SK-N-SH (cell line): ENCODE results near the gene CORT. TPM values are rescaled to one million over a fixed set of nuclear protein-coding genes. Genes with fewer than 3 reads are reported as not detected.

ENCODE experiments used
- CTCF ChIA-PET: fragments of 300-600, 350-600 bp; formaldehyde crosslinking; extraction: SDS; loops from one replicate; lab custom pipeline; 2021; lab: Yijun Ruan, JAX
- POLR2A ChIA-PET: fragments of 350-600 bp; sonication (Branson Sonifier 250); formaldehyde crosslinking; extraction: SDS; loops from one replicate; lab custom pipeline; 2020; ENCODE audit warnings: antibody characterized with exemption, inconsistent platforms; lab: Yijun Ruan, JAX
- DNase-seq: peaks from one replicate; pipeline ENCODE4 v3.0.0; 2012
- H2AFZ ChIP-seq: fragments of 200-600 bp; sonication (generic); 2 replicates; pipeline ENCODE4 v1.8.1; 2016; ENCODE audit warnings: antibody characterized with exemption, mild to moderate bottlenecking, low read depth
- H3F3A ChIP-seq: fragments of 200-600 bp; sonication (generic); replicated peaks from 2 replicates; pipeline ENCODE3; 2016; ENCODE audit warnings: antibody characterized with exemption, mild to moderate bottlenecking; ENCODE audit not compliant: insufficient read depth
- H3K27ac ChIP-seq, 2 experiments: fragments of 200-500 bp in 1 of 2; fragments of 200-600 bp in 1 of 2; sonication (Bioruptor generic) in 1 of 2; sonication (generic), shearing (Covaris generic) in 1 of 2; 2 replicates each; pipeline versions ENCODE4 v1.5.1 to v1.6.1; 2014 to 2016; ENCODE audit warnings: low read depth in 2 of 2, inconsistent platforms in 1 of 2, low read length in 1 of 2, mild to moderate bottlenecking in 1 of 2, mixed read lengths in 1 of 2
- H3K27me3 ChIP-seq: fragments of 200-600 bp; sonication (generic), shearing (Covaris generic); 2 replicates; pipeline ENCODE4 v1.6.1; 2016; ENCODE audit warnings: mixed run types; ENCODE audit not compliant: insufficient read depth
- H3K36me3 ChIP-seq, 2 experiments: fragments of 200-500 bp in 1 of 2; fragments of 200-600 bp in 1 of 2; sonication (Bioruptor generic) in 1 of 2; sonication (generic) in 1 of 2; replicated peaks in 1 of 2; 2 replicates each; pipeline versions ENCODE3 to v1.5.1; 2014 to 2016; ENCODE audit warnings: low read length in 1 of 2, mild to moderate bottlenecking in 1 of 2; ENCODE audit not compliant: insufficient read depth in 2 of 2, control insufficient read depth in 1 of 2
- H3K4me1 ChIP-seq, 2 experiments: fragments of 200-500 bp in 1 of 2; fragments of 200-600 bp in 1 of 2; sonication (Bioruptor generic) in 1 of 2; sonication (generic), shearing (Covaris generic) in 1 of 2; 2 replicates each; pipeline versions ENCODE4 v1.5.1 to v1.6.1; 2014 to 2016; ENCODE audit warnings: low read depth in 1 of 2, low read length in 1 of 2, mixed run types in 1 of 2; ENCODE audit not compliant: insufficient read depth in 2 of 2, control insufficient read depth in 1 of 2
- H3K4me2 ChIP-seq: fragments of 200-600 bp; sonication (generic), shearing (Covaris generic); 2 replicates; pipeline ENCODE4 v1.6.1; 2017; ENCODE audit warnings: mixed run types
- H3K4me3 ChIP-seq, 2 experiments: fragments of 200-500 bp in 1 of 2; fragments of 200-600 bp in 1 of 2; sonication (Bioruptor generic) in 1 of 2; sonication (generic), shearing (Covaris generic) in 1 of 2; 2 replicates each; pipeline versions ENCODE4 v1.5.1 to v1.8.1; 2014 to 2016; ENCODE audit warnings: low read depth in 2 of 2, inconsistent platforms in 1 of 2, low read length in 1 of 2, mild to moderate bottlenecking in 1 of 2, mixed read lengths in 1 of 2, moderate library complexity in 1 of 2
- H3K79me2 ChIP-seq: fragments of 200-600 bp; sonication (generic); 2 replicates; pipeline ENCODE4 v1.8.1; 2017; ENCODE audit warnings: mild to moderate bottlenecking; ENCODE audit not compliant: insufficient read depth
- H3K9ac ChIP-seq: fragments of 200-600 bp; sonication (generic); 2 replicates; pipeline ENCODE4 v1.6.1; 2017; ENCODE audit warnings: mixed run types
- H3K9me2 ChIP-seq: fragments of 200-600 bp; sonication (generic); 2 replicates; pipeline ENCODE4 v1.6.1; 2017; ENCODE audit warnings: mixed run types
- H3K9me3 ChIP-seq: fragments of 200-600 bp; sonication (generic); 2 replicates; pipeline ENCODE4 v1.6.1; 2017; ENCODE audit warnings: mixed run types, mild to moderate bottlenecking, moderate library complexity
- H4K20me1 ChIP-seq: fragments of 200-600 bp; sonication (generic); 2 replicates; pipeline ENCODE4 v1.6.1; 2017; ENCODE audit warnings: mild to moderate bottlenecking, mixed run types; ENCODE audit not compliant: insufficient read depth
- FOXJ3 ChIP-seq: sonication (generic); formaldehyde crosslinking; IDR thresholded peaks from 2 replicates; pipeline ENCODE4 v1.5.1; 2020; ENCODE audit warnings: mild to moderate bottlenecking, missing genetic modification reagents
- MEF2A ChIP-seq: IDR thresholded peaks from 2 replicates; pipeline ENCODE4 v1.4.0; 2012; ENCODE audit warnings: low read depth, borderline replicate concordance
- RAD21 ChIP-seq: IDR thresholded peaks from 2 replicates; pipeline ENCODE4 v1.6.1; 2012; ENCODE audit warnings: mild to moderate bottlenecking, low read length
- REST ChIP-seq: IDR thresholded peaks from 2 replicates; pipeline ENCODE4 v1.6.1; 2012; ENCODE audit warnings: mild to moderate bottlenecking, low read depth, low read length, moderate library complexity
- TCF12 ChIP-seq: IDR thresholded peaks from 2 replicates; pipeline ENCODE4 v1.4.0; 2012
- YY1 ChIP-seq: IDR thresholded peaks from 2 replicates; pipeline ENCODE4 v1.4.0; 2012; ENCODE audit warnings: low read depth, mild to moderate bottlenecking
- whole genome bisulfite sequencing: methylation state at CpG from one replicate; pipeline ENCODE4 v1.1.6; 2017; ENCODE audit warnings: low lambda C conversion rate; 5-methylcytosine and 5-hydroxymethylcytosine counted together
- polyA plus RNA-seq, 3 experiments: library from polyadenylated mRNA; depleted of rRNA; stranded (reverse); fragments of >200 nt; gene quantifications; 2 replicates each; pipeline ENCODE4 v1.2.3, GENCODE V29; 2012
- TF ChIP-seq, protein P1 (sequence below): IDR thresholded peaks from 2 replicates; pipeline ENCODE4 v1.4.0; 2012; ENCODE audit warnings: low read depth

The CORT gene
- polyA plus RNA-seq, 1 of the 3 experiments (the other 2 are of a cell fraction): 0.26 TPM

DNA sequence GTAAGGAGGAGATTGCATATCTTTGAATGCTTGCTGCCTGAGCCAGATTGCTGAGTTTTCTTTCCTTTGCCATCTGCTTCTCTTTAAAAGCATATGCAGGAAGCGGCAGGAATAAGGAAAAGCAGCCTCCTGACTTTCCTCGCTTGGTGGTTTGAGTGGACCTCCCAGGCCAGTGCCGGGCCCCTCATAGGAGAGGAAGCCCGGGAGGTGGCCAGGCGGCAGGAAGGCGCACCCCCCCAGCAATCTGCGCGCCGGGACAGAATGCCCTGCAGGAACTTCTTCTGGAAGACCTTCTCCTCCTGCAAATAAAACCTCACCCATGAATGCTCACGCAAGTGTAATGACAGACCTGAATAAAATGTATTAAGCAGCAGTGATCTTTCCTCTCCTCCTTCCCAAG is 1.5 kb downstream of the CORT start:
- Histone ChIP-seq H3K9me2 (no peaks in the 10 kb centered on the region), H3K9ac (peak overlapping the region; percentile 21; the same call in 1 of the 2 replicates), H4K20me1 (no peaks in the 10 kb centered on the region), H3K4me2 (peak overlapping the region; percentile 54), H2AFZ (peak overlapping the region; percentile 57; the same call in 1 of the 2 replicates), H3K27ac (peak overlapping the region; percentile 39 to 50; a peak in 3 of 4 replicates), H3K79me2 (no peaks in the 10 kb centered on the region), H3K4me1 (peaks cover 5 to 12% of the 10 kb centered on the region in 2 experiments), H3K4me3 (peak overlapping the region in 1 of 2 experiments; percentile 45; a peak in 1 of 4 replicates), H3K36me3 (peaks cover 0 to 5% of the 10 kb centered on the region in 2 experiments), H3F3A (peaks cover 13% of the 10 kb centered on the region), H3K27me3 (no peaks in the 10 kb centered on the region), H3K9me3 (no peaks in the 10 kb centered on the region)
- WGBS: 23% methylated on average over 8 of the region's 10 CpGs
- CTCF ChIA-PET: interaction anchor here (1.1 to 4.7 kb wide), 3 partner anchors 20 to 44 kb away, joined by 5 to 16 read pairs (median 7); partner anchors contain the start of gene CENPS
- DNase-seq: peak; percentile 65
- no peak for TF ChIP-seq MEF2A
- TF ChIP-seq TCF12: peak; percentile 69
- no peak for TF ChIP-seq YY1
- TF ChIP-seq, protein P1, sequence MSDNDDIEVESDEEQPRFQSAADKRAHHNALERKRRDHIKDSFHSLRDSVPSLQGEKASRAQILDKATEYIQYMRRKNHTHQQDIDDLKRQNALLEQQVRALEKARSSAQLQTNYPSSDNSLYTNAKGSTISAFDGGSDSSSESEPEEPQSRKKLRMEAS: 0 out of 2 replicates have a peak, but pooled peaks have one; percentile 25
- no peak for TF ChIP-seq REST
- POLR2A ChIA-PET: interaction anchor here (0.6 kb wide), 1 partner anchor 578 kb away, joined by 4 read pairs; no protein-coding TSS in a partner anchor

- Histone ChIP-seq H3K4me2 (no peak overlapping the region), H3K36me3 (peaks cover 0 to 4% of the 10 kb centered on the region in 2 experiments), H3K27me3 (no peaks in the 10 kb centered on the region), H3K27ac (no peak overlapping the region), H2AFZ (no peak overlapping the region), H3K9me3 (no peaks in the 10 kb centered on the region), H3F3A (peaks cover 5% of the 10 kb centered on the region)
- no peak for TF ChIP-seq RAD21
- TF ChIP-seq FOXJ3: no peak
- TF ChIP-seq, all 33 proteins: peak for 0
- Histone ChIP-seq H3K4me1 (peaks cover 5 to 17% of the 10 kb centered on the region in 2 experiments), H4K20me1 (no peaks in the 10 kb centered on the region), H3K4me3 (no peak overlapping the region), H3K9ac (no peak overlapping the region), H3K79me2 (no peaks in the 10 kb centered on the region), H3K9me2 (no peaks in the 10 kb centered on the region)
- DNase-seq: no peak
- CTCF ChIA-PET: interaction anchor here (0.9 to 2.4 kb wide), 4 partner anchors 16 to 38 kb away, joined by 3 to 10 read pairs (median 3); partner anchors contain the start of gene CENPS
- WGBS: 86% methylated on average over 5 of the region's 5 CpGs
- POLR2A ChIA-PET: no interaction called here
Observed at GRCh38 chr1:10456048-10456447, 6.2 kb downstream of the CORT start.
